Thyroid gland (tissue), 4 donors: ENCODE results near the gene TRAF3IP3. TPM values are rescaled to one million over a fixed set of nuclear protein-coding genes. Genes with fewer than 3 reads are reported as not detected.

Experiments used
- DNase-seq, 2 donors: peaks; one replicate each; pipeline ENCODE4 v3.0.0-alpha.2; 2019
- H3K27ac ChIP-seq, 3 donors: fragments of 200-600 bp; sonication (generic); 1 replicate in 2 of 3; 2 replicates in 1 of 3; pipeline ENCODE4 v1.5.1; 2016 to 2019; ENCODE audit warnings: mild to moderate bottlenecking in 1 of 3, moderate library complexity in 1 of 3
- H3K27me3 ChIP-seq: fragments of 200-600 bp; sonication (generic); one replicate; pipeline ENCODE4 v1.5.1; 2019
- H3K36me3 ChIP-seq, 2 donors: fragments of 200-600 bp; sonication (generic); one replicate each; pipeline ENCODE4 v1.5.1; 2016 to 2019
- H3K4me1 ChIP-seq, 2 donors: fragments of 200-600 bp; sonication (generic); one replicate each; pipeline ENCODE4 v1.5.1; 2017 to 2019
- H3K4me3 ChIP-seq, 3 donors: fragments of 200-600 bp; sonication (generic); replicated peaks in 1 of 3; 1 replicate in 2 of 3; 2 replicates in 1 of 3; pipeline ENCODE4 v1.5.1; 2016; ENCODE audit warnings: mild to moderate bottlenecking in 1 of 3
- H3K9me3 ChIP-seq: fragments of 200-600 bp; sonication (generic); one replicate; pipeline ENCODE4 v1.5.1; 2017
- CTCF ChIP-seq, 6 experiments: fragments of 200-600 bp in 3 of 6; fragments of 450-650 bp in 3 of 6; sonication (generic) in 3 of 6; IDR thresholded peaks; one replicate each; pipeline ENCODE4 v1.5.1; 2016 to 2019; ENCODE audit warnings: antibody characterized with exemption in 6 of 6, mild to moderate bottlenecking in 2 of 6, inconsistent platforms in 1 of 6, moderate library complexity in 1 of 6
- POLR2A ChIP-seq, 2 donors: fragments of 450-650 bp; IDR thresholded peaks; one replicate each; pipeline ENCODE4 v1.6.1; 2017; ENCODE audit warnings: antibody characterized with exemption in 2 of 2, mild to moderate bottlenecking in 2 of 2, moderate library complexity in 1 of 2
- WGBS, 2 donors: methylation state at CpG; one replicate each; pipeline ENCODE4 v1.1.5; 2017; 5-methylcytosine and 5-hydroxymethylcytosine counted together
- intact Hi-C: fragments of 100-400 bp; cut with DNase I; formaldehyde crosslinking; loops from one replicate; pipeline ENCODE4 v1.15.1; 2023
- total RNA-seq, 4 donors: library from RNA; depleted of rRNA; stranded (reverse); fragments of >200 nt; gene quantifications; one replicate each; pipeline ENCODE4 v1.2.3, GENCODE V29; 2016

The TRAF3IP3 gene
- total RNA-seq, 4 donors from 2014 or later, result 0.93 to 2.8 (median 2.3) TPM

- no peaks in the 10 kb centered on the region for H3K36me3 ChIP-seq
- H3K4me3 ChIP-seq, result no peak overlapping the region
- no peak for DNase-seq
- intact Hi-C loops, result no loop called here
- H3K27ac ChIP-seq, result no peak overlapping the region
- TF ChIP-seq CTCF (IDR thresholded peaks at IDR 0.05), result no peak
- TF ChIP-seq POLR2A (IDR thresholded peaks at IDR 0.05), result no peak
- no peaks in the 10 kb centered on the region for H3K4me1 ChIP-seq
- H3K27me3 ChIP-seq, result no peaks in the 10 kb centered on the region
- 76 to 85% methylated on average over 3 of the region's 3 CpGs for WGBS, 2 donors
- H3K9me3 ChIP-seq, result no peaks in the 10 kb centered on the region
These were observed 22.3 kb upstream of the TRAF3IP3 start for GRCh38 chr1:209733409-209734192.

- Histone ChIP-seq H3K27ac (no peak overlapping the region), H3K4me3 (no peak overlapping the region), H3K9me3 (no peaks in the 10 kb centered on the region), H3K4me1 (no peaks in the 10 kb centered on the region), H3K27me3 (no peaks in the 10 kb centered on the region), H3K36me3 (no peaks in the 10 kb centered on the region)
- TF ChIP-seq POLR2A (IDR thresholded peaks at IDR 0.05) (no peak), CTCF (IDR thresholded peaks at IDR 0.05) (no peak)
- intact Hi-C loops, result no loop called here
- DNase-seq, result no peak
- WGBS, 2 donors, result 77 to 81% methylated on average over 3 of the region's 3 CpGs
These were observed 19.2 kb upstream of the TRAF3IP3 start for GRCh38 chr1:209736490-209737117.

- no peaks in the 10 kb centered on the region for H3K36me3 ChIP-seq
- TF ChIP-seq CTCF (IDR thresholded peaks at IDR 0.05) (no peak), POLR2A (IDR thresholded peaks at IDR 0.05) (no peak)
These were observed 18.7 kb upstream of the TRAF3IP3 start for GRCh38 chr1:209737118-209737505.

GRCh38 chr1:209738270-209738669, 17.6 kb upstream of the TRAF3IP3 start:
- H3K36me3 ChIP-seq, result no peaks in the 10 kb centered on the region
- H3K27ac ChIP-seq, result no peak overlapping the region
- no peaks in the 10 kb centered on the region for H3K9me3 ChIP-seq
- no peaks in the 10 kb centered on the region for H3K4me1 ChIP-seq
- TF ChIP-seq POLR2A (IDR thresholded peaks at IDR 0.05), result no peak
- TF ChIP-seq CTCF (IDR thresholded peaks at IDR 0.05), result no peak
- no peaks in the 10 kb centered on the region for H3K27me3 ChIP-seq
- H3K4me3 ChIP-seq, result no peak overlapping the region
- WGBS, 2 donors, result 93% methylated on average over 1 of the region's 1 CpG
- intact Hi-C loops, result no loop called here
- DNase-seq, result no peak

More at GRCh38 chr1:209737118-209737505, 18.7 kb upstream of the TRAF3IP3 start:
- H3K27me3 ChIP-seq, result no peaks in the 10 kb centered on the region
- H3K9me3 ChIP-seq, result no peaks in the 10 kb centered on the region
- H3K4me1 ChIP-seq, result no peaks in the 10 kb centered on the region
- no peak for DNase-seq
- WGBS, 2 donors, result 89% methylated on average over 5 of the region's 5 CpGs
- H3K27ac ChIP-seq, result no peak overlapping the region
- H3K4me3 ChIP-seq, result no peak overlapping the region
- intact Hi-C loops, result no loop called here

GRCh38 chr1:209741193-209741592, 14.7 kb upstream of the TRAF3IP3 start:
- no peaks in the 10 kb centered on the region for H3K9me3 ChIP-seq
- H3K4me3 ChIP-seq, result no peak overlapping the region
- no peak for DNase-seq
- no peaks in the 10 kb centered on the region for H3K27me3 ChIP-seq
- H3K27ac ChIP-seq, result no peak overlapping the region
- TF ChIP-seq POLR2A (IDR thresholded peaks at IDR 0.05) (no peak), CTCF (IDR thresholded peaks at IDR 0.05) (no peak)
- H3K4me1 ChIP-seq, result no peaks in the 10 kb centered on the region
- no peaks in the 10 kb centered on the region for H3K36me3 ChIP-seq
- WGBS, 2 donors, result 87 to 92% methylated on average over 3 of the region's 3 CpGs
- intact Hi-C loops, result no loop called here
